Measurements from ENCODE around the gene ATP8B2.
"Not testable (repeated sequence)": the region's sequence is repeated elsewhere in the genome, so short reads cannot be mapped to it uniquely, and the experiment has no call there.

ATP8B2 gene

GRCh38 chr1:154325583-154326545 lies 539 bp downstream of the ATP8B2 start:
- peak; percentile 46 for DNase-seq

DNA sequence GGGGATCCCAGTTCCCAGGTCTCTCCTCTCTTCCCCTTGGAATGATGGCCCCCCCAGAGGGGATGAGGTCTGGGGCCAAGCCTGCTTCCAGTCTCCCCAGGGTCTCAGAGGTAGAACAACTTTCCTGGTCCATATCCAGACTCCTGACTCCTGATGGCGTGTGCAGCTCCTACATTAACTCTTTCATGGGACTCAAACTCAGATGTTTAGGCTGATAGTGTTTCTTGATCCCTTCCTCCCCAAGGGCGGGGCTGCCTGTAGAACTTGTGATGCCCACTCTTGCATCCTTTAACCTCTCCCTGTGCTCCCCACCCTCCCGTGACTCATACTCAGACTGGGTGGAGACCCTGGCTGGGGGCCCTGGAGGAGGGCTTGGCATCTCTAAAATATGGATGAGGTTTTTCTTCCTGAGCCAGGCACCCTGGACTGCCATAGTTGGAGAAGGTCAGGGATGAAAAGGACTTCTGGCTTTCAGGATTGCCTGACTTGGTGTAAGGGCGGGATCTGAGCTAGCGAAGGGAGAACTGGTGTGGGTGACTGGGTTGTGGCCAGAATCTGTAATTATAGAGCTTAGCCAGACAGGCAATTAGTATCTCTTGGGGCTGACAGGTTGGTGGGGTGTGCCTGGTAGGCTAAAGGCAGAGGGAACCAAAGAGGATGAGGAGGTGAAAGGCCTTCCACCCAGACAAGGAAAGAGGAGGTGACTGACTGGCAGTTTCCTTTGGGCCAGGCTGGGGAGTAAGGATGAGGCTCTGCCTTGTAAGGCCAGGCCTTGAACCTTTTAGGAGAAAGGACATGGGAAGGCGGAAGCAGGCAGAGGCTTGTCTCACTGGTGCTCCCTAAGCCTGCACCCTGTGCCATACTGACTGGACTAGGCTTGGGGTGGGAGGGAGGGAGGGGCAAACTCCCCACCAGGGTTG lies 1.5 kb downstream of the ATP8B2 start:
- no peak for DNase-seq

GRCh38 chr1:154327466-154328317 lies 2.4 kb downstream of the ATP8B2 start:
- no peak for DNase-seq

DNA sequence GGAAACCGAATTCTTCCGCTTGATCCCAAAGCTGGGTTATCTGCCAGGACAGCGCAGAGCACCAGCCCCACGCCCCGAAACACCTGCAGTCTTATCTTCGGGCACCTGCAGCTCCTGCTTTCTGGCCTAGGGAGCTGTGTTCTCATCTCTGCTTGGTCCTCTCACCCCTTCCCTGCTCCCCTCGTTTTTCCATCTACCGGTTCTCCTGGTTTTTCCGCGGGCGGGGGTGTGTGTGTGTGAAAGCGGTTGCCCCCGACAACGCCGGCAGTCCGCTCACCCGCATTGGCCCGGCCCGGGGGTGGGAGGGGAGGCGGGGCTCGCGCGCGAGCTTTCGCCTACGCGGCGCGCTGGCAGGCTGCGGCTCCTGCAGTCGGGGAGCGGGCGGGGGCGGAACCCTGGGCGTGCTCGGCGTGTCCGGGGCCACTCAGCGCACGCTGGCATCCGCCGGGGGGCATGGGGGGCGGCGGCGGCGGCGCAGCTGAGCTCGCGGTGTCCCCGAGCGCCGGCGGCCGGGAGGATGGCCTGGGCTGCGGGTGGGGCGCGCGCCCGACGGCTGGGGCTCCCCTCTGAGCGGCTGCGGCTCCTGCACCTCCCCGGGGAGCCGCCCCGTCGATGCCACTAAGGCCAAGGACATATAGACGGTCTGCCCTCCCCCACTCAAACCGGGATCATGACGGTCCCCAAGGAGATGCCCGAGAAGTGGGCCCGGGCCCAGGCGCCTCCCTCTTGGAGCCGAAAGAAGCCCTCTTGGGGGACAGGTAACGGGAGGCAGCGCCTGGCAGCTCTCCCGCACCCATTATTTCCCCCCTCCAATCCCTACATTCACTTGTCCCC lies 3.2 kb downstream of the ATP8B2 start:
- peak; percentile 72 for DNase-seq

GRCh38 chr1:154329152-154329521 lies 3.8 kb downstream of the ATP8B2 start:
- no peak for DNase-seq

- DNase-seq = no peak
Observed at GRCh38 chr1:154329551-154330131, 4.3 kb downstream of the ATP8B2 start.

DNA sequence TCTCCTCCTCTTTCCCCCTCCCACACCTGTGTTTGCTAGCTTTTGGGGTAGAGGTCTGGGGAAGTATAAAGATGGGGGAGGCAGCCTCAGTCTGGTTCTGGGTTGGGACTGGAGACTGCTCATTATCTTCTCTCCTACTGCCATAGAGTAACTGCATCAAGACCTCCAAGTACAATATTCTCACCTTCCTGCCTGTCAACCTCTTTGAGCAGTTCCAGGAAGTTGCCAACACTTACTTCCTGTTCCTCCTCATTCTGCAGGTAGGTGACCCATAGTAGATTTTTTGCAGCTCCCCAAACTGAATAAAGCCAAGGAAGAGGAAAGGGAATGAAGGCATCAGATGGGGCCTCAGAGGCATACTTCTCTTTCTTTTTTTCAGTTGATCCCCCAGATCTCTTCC lies 5.3 kb downstream of the ATP8B2 start:
- no peak for DNase-seq

GRCh38 chr1:154334079-154335024 lies 9.0 kb downstream of the ATP8B2 start:
- no peak for DNase-seq

DNA sequence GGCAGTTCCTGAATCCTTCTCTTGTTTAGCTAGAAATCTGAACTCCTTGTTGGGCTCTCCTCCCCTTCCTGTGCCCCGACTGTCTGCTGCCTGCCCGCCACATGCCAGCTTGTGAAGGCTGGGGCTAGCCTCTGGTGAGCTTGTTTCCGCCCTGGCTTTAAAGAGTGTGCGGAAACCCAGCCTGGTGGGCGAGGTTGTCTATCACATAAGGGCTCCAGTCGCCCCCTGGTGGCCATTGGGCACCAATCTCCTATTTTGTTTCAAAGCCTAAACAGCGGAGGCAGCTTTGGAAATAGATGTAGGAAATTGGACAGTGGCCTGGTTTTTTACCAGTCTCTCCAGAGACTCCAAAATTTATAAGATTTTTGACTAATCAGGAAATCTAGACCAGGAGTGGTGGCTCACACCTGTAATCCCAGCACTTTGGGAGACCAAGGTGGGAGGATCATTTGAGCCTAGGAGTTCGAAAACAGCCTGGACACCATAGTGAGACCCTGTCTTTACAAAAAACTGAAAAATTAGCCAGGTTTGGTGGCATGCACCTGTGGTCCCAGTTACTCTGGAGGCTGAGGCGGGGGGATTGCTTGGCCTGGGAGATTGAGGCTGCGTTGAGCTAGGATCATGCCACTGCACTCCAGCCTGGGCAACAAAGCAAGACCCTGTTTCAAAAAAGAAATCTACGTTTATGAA lies 9.8 kb downstream of the ATP8B2 start:
- peak; percentile 58 for DNase-seq

DNA sequence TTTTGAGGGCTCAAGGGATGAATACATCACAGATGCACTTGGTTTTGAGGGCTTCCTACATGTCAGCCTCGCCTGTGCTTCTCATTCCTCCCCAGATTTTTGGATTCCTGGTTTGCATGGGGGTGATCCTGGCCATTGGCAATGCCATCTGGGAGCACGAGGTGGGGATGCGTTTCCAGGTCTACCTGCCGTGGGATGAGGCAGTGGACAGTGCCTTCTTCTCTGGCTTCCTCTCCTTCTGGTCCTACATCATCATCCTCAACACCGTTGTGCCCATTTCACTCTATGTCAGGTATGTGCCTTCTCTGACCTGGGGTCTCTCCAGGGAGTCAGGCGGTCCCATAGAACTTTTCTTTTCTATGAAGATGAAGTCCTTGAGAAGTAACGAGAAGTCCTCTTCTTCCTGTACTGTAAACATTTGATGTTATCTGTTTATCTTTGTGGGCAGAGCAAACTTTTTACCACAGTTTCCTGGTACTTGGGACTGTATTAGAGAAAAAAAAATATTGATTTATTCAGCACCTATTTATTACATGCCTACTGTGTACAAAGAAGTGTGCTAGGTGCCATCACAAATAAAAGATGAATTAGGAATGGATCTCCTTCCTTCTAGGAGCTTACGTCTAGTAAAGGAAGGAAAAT lies 12.0 kb downstream of the ATP8B2 start:
- no peak for DNase-seq

DNA sequence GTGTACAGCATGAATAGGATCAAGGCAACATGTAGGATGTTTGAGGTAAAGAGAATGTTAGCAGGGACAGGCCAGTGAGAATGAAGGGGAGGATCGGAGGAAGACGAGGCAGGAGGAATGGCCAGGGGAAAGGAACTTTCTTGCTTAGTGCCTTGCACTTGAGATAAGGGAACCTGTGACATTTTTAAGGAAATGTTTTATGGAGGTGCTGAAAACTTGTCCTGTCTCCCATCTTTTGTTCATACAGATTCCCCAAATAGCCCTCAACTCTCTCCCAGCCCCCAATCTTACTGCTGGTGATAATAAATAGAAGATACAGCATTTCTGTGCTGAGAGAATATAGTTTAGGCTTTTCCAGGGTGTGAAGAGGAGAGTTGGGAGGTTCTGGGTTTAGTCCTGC lies 13.6 kb downstream of the ATP8B2 start:
- no peak for DNase-seq

DNA sequence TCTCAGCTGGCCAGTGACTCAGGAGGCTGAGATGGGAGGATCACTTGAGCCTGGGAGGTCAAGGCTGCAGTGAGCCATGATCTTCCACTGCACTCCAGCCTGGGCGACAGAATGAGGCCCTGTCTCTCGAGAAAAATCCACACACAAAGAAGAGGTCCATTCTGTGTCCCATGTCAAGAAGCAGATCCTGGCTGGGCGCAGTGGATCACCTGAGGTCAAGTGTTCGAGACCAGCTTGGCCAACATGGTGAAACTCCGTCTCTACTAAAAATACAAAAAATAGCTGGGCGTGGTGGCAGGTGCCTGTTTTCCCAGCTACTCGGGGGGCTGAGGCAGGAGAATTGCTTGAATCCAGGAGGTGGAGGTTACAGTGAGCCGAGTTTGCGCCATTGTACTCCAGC lies 16.0 kb downstream of the ATP8B2 start:
- DNase-seq = not testable (repeated sequence)

DNA sequence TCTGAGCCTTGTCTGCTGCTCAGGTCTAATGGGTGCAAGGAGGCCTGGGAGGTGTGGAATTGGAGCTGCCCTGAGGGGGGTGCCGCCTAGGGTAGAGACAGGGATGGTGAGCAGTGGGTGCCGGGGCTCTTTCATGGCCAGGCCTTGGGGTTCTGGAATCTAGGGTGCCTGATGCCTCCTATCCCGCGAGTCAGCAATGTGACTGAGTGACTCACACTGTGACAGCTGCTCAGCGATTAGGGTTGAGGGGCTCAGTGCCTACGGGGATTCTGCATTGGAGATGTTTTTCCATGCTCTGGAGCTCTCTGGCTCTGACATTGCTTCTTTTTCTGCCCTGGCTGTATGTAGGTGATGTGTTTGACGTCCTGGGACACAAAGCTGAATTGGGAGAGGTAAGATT lies 16.8 kb downstream of the ATP8B2 start:
- DNase-seq = no peak

DNA sequence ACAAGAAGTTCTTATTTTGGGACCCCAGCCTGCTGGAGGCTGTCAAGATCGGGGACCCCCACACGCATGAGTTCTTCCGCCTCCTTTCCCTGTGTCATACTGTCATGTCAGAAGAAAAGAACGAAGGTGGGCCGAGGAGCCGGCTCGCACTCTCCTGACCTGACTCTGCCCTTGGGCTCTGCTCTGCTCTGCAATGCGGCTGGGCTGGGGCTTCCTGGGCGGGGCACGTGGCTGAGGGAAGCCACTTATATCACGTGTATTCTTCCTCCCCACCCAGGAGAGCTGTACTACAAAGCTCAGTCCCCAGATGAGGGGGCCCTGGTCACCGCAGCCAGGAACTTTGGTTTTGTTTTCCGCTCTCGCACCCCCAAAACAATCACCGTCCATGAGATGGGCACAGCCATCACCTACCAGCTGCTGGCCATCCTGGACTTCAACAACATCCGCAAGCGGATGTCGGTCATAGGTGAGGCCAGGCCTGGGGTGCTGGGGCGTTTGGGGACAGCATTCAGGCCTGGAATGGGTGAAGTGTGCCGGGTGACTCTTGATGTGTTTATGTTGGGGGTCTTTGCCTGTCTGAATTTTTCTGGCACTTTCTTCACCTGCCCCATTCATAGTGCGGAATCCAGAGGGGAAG lies 17.6 kb downstream of the ATP8B2 start:
- no peak for DNase-seq

- no peak for DNase-seq
Observed at GRCh38 chr1:154344977-154345837, 19.9 kb downstream of the ATP8B2 start.

GRCh38 chr1:154346276-154346917 lies 21.1 kb downstream of the ATP8B2 start:
- no peak for DNase-seq

DNA sequence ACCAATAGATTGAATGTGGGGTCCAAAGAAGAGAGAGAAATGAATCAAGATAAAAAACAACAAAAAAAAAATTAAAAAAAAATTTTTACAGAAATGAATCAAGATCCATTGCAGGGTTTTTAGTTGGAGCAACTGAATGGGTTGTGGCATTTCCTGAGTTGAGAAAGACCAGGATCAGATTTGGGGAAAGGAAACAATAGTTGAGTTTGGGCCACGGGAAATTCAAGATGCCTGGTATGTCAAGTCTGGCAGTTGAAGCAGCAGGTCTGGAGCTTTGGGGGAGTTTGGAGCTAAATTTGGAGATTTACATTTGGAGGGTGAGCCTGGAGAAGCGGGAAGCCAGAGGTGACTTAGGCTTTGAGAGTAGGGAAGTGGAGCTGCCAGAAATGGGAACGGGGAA lies 22.6 kb downstream of the ATP8B2 start:
- no peak for DNase-seq
